Smooth muscle cell (in vitro differentiated cells): ENCODE results near the gene RYR1. TPM values are rescaled to one million over a fixed set of nuclear protein-coding genes. Genes with fewer than 3 reads are reported as not detected.
A peak's percentile ranks its signal among the peaks of the same experiment; 100 is the strongest.

ENCODE experiments used
- DNase-seq: peaks from one replicate; lab custom pipeline; 2025; ENCODE audit not compliant: unreplicated experiment; lab: John Stamatoyannopoulos, UW
- H2AFZ ChIP-seq: fragments of 200-600 bp; sonication (generic); 2 replicates; pipeline ENCODE4 v1.6.0; 2016; ENCODE audit warnings: antibody characterized with exemption, low read depth, mild to moderate bottlenecking
- H3F3A ChIP-seq: fragments of 200-600 bp; sonication (generic); 2 replicates; pipeline ENCODE4 v1.6.0; 2017; ENCODE audit warnings: antibody characterized with exemption, low read depth
- H3K27ac ChIP-seq: fragments of 200-600 bp; sonication (generic); 2 replicates; pipeline ENCODE4 v1.5.1; 2016; ENCODE audit warnings: low read depth, mild to moderate bottlenecking
- H3K27me3 ChIP-seq: fragments of 200-600 bp; sonication (generic); 2 replicates; pipeline ENCODE4 v1.6.1; 2016; ENCODE audit warnings: low read depth, mild to moderate bottlenecking
- H3K36me3 ChIP-seq: fragments of 200-600 bp; sonication (generic); 2 replicates; pipeline ENCODE4 v1.5.1; 2016; ENCODE audit warnings: low read depth
- H3K4me1 ChIP-seq: fragments of 200-600 bp; sonication (generic); 2 replicates; pipeline ENCODE4 v1.5.1; 2016; ENCODE audit warnings: low read depth
- H3K4me2 ChIP-seq: fragments of 200-600 bp; sonication (generic); 2 replicates; pipeline ENCODE4 v1.6.0; 2016; ENCODE audit warnings: mild to moderate bottlenecking
- H3K4me3 ChIP-seq: fragments of 200-600 bp; sonication (generic); 2 replicates; pipeline ENCODE4 v1.5.1; 2016; ENCODE audit warnings: mild to moderate bottlenecking
- H3K79me2 ChIP-seq: fragments of 200-600 bp; sonication (generic); 2 replicates; pipeline ENCODE4 v1.6.0; 2016; ENCODE audit warnings: low read depth, mild to moderate bottlenecking
- H3K9ac ChIP-seq: fragments of 200-600 bp; sonication (generic); 2 replicates; pipeline ENCODE4 v1.6.0; 2016; ENCODE audit warnings: low read depth
- H3K9me3 ChIP-seq: fragments of 200-600 bp; sonication (generic); replicated peaks from 2 replicates; pipeline ENCODE4 v1.5.1; 2016; ENCODE audit warnings: low read depth
- H4K20me1 ChIP-seq: fragments of 200-600 bp; sonication (generic); 2 replicates; pipeline ENCODE4 v1.6.0; 2016; ENCODE audit warnings: low read depth
- WGBS: methylation state at CpG from one replicate; pipeline ENCODE4 v1.1.7; 2016; ENCODE audit warnings: low lambda C conversion rate; 5-methylcytosine and 5-hydroxymethylcytosine counted together
- polyA plus RNA-seq: library from polyadenylated mRNA; unstranded; fragments of >200 nt; fragmentation: Nextera tagmentation; extraction: Ambion mirVana; gene quantifications from 2 replicates; pipeline ENCODE4 v1.2.1, GENCODE V29; 2016
- total RNA-seq: library from RNA; depleted of rRNA; stranded (reverse); fragments of >200 nt; gene quantifications from 2 replicates; pipeline ENCODE4 v1.2.3, GENCODE V29; 2014
- TF ChIP-seq, protein P1 (sequence below): fragments of 200-600 bp; sonication (generic); IDR thresholded peaks from 2 replicates; pipeline ENCODE4 v1.5.1; 2017; ENCODE audit warnings: borderline replicate concordance, mild to moderate bottlenecking, antibody characterized with exemption; ENCODE audit not compliant: insufficient read depth, poor library complexity, severe bottlenecking

Gene RYR1
- 0.13 and 0.31 TPM in 2 replicates for total RNA-seq
- polyA plus RNA-seq = 0.08 and 0.95 TPM in 2 replicates

- no peak within 1 kb of the TSS for H2AFZ ChIP-seq
- 31% methylated on average over 11 of the region's 20 CpGs for WGBS
- H3K27me3 ChIP-seq = peaks cover 14% of the 10 kb centered on the region
- H3K36me3 ChIP-seq = no peaks in the 10 kb centered on the region
- H3K27ac ChIP-seq = no peak within 1 kb of the TSS
- no peaks in the 10 kb centered on the region for H3K9me3 ChIP-seq
- TF ChIP-seq, protein P1, sequence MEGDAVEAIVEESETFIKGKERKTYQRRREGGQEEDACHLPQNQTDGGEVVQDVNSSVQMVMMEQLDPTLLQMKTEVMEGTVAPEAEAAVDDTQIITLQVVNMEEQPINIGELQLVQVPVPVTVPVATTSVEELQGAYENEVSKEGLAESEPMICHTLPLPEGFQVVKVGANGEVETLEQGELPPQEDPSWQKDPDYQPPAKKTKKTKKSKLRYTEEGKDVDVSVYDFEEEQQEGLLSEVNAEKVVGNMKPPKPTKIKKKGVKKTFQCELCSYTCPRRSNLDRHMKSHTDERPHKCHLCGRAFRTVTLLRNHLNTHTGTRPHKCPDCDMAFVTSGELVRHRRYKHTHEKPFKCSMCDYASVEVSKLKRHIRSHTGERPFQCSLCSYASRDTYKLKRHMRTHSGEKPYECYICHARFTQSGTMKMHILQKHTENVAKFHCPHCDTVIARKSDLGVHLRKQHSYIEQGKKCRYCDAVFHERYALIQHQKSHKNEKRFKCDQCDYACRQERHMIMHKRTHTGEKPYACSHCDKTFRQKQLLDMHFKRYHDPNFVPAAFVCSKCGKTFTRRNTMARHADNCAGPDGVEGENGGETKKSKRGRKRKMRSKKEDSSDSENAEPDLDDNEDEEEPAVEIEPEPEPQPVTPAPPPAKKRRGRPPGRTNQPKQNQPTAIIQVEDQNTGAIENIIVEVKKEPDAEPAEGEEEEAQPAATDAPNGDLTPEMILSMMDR = no peak
- no peaks in the 10 kb centered on the region for H4K20me1 ChIP-seq
- no peak within 1 kb of the TSS for H3K4me2 ChIP-seq
- H3F3A ChIP-seq = no peaks in the 10 kb centered on the region
- H3K9ac ChIP-seq = no peak within 1 kb of the TSS
- no peaks in the 10 kb centered on the region for H3K79me2 ChIP-seq
- DNase-seq = no peak
- H3K4me3 ChIP-seq = no peak within 1 kb of the TSS
- H3K4me1 ChIP-seq = peaks cover 6% of the 10 kb centered on the region
These were observed at the start of gene RYR1 for GRCh38 chr19:38433268-38433733. TSS of gene RYR1 (plus strand) at chr19:38433691. CDS start at chr19:38433830, 139 bp downstream.

GRCh38 chr19:38383743-38384142 lies 49.7 kb upstream of the RYR1 start:
- Histone ChIP-seq H4K20me1 (peaks cover 87% of the 10 kb centered on the region), H3K9ac (no peak overlapping the region), H3K9me3 (no peaks in the 10 kb centered on the region), H3K27ac (no peak overlapping the region), H3K79me2 (peaks cover 10% of the 10 kb centered on the region), H3K4me3 (no peak overlapping the region), H3K4me2 (no peak overlapping the region), H3K36me3 (no peaks in the 10 kb centered on the region), H3K27me3 (no peaks in the 10 kb centered on the region), H3K4me1 (no peaks in the 10 kb centered on the region), H3F3A (peaks cover 6% of the 10 kb centered on the region), H2AFZ (no peak overlapping the region)
- 96% methylated on average over 2 of the region's 2 CpGs for WGBS
- no peak for DNase-seq
- TF ChIP-seq, protein P1 = no peak

- Histone ChIP-seq H3K4me1 (no peaks in the 10 kb centered on the region), H3K27ac (no peak overlapping the region), H3K79me2 (peaks cover 4% of the 10 kb centered on the region), H3K9me3 (no peaks in the 10 kb centered on the region), H3K4me2 (no peak overlapping the region), H3K27me3 (no peaks in the 10 kb centered on the region), H3K4me3 (no peak overlapping the region), H2AFZ (no peak overlapping the region), H4K20me1 (peaks cover 80% of the 10 kb centered on the region), H3K9ac (no peak overlapping the region), H3K36me3 (no peaks in the 10 kb centered on the region), H3F3A (peaks cover 6% of the 10 kb centered on the region)
- 84% methylated on average over 10 of the region's 10 CpGs for WGBS
- DNase-seq = no peak
- TF ChIP-seq, protein P1 = peak; percentile 38
These were observed 49.1 kb upstream of the RYR1 start for GRCh38 chr19:38384209-38385027.
